GM12878 (cell line): ENCODE measurements around the gene SORCS2. TPM values are rescaled to one million over a fixed set of nuclear protein-coding genes. Genes with fewer than 3 reads are reported as not detected.

Experiments used
- ATAC-seq: fragments of 200-7000 bp; cut with Tn5 transposase; 3 replicates; pipeline ENCODE4 v1.9.1; 2020; ENCODE audit warnings: mild to moderate bottlenecking, moderate library complexity
- BruUV-seq: library from RNA; stranded (reverse); fragments of 400-500 nt; replicated peaks from 2 replicates; lab custom pipeline; 2021; lab: Mats Ljungman, UMichigan
- CTCF ChIA-PET: fragments of 300-600 bp; sonication (Branson Sonifier 250); formaldehyde crosslinking; extraction: SDS; loops from one replicate; lab custom pipeline; 2021; ENCODE audit warnings: inconsistent platforms; lab: Yijun Ruan, JAX
- POLR2A ChIA-PET: fragments of 350-600 bp; formaldehyde crosslinking; extraction: SDS; loops from one replicate; lab custom pipeline; 2021; ENCODE audit warnings: inconsistent platforms; lab: Charles Lee
- RAD21 ChIA-PET: fragments of 300-600 bp; sonication (Branson Sonifier 250); formaldehyde crosslinking; loops from one replicate; lab custom pipeline; 2023; ENCODE audit warnings: antibody characterized with exemption; ENCODE audit not compliant: unreplicated experiment; lab: Charles Lee
- SMC1A ChIA-PET: fragments of 300-600 bp; sonication (Branson Sonifier 250); formaldehyde crosslinking; loops from one replicate; lab custom pipeline; 2023; ENCODE audit not compliant: unreplicated experiment, uncharacterized antibody; lab: Charles Lee
- DNase-seq: peaks from one replicate; pipeline ENCODE4 v3.0.0-alpha.2; 2011; ENCODE audit warnings: low read depth, low spot score
- FAIRE-seq: peaks from 3 replicates; lab custom pipeline; 2011; peaks lifted over from hg19 to GRCh38; lab: Jason Lieb, UNC
- H2AFZ ChIP-seq: 2 replicates; pipeline ENCODE4 v1.6.0; 2011; ENCODE audit warnings: low read depth, low read length, control low read depth; ENCODE audit not compliant: control insufficient read depth
- H3K27ac ChIP-seq: 2 replicates; pipeline ENCODE4 v1.5.1; 2011; ENCODE audit warnings: control low read depth; ENCODE audit not compliant: control insufficient read depth, insufficient read depth
- H3K27me3 ChIP-seq, 2 experiments: replicated peaks in 1 of 2; 2 replicates each; pipeline versions ENCODE4 v1.6.0 to v1.6.1; 2011; ENCODE audit warnings: low read length in 1 of 2; ENCODE audit not compliant: control insufficient read depth in 2 of 2, insufficient read depth in 2 of 2
- H3K36me3 ChIP-seq, 2 experiments: 2 replicates each; pipeline ENCODE4 v1.5.1; 2011; ENCODE audit warnings: low read length in 1 of 2; ENCODE audit not compliant: control insufficient read depth in 2 of 2, insufficient read depth in 2 of 2
- H3K4me1 ChIP-seq: 2 replicates; pipeline ENCODE4 v1.6.1; 2011; ENCODE audit warnings: mild to moderate bottlenecking, low read length, moderate library complexity, mixed read lengths; ENCODE audit not compliant: control insufficient read depth, insufficient read depth
- H3K4me2 ChIP-seq: 2 replicates; pipeline ENCODE4 v1.6.0; 2011; ENCODE audit warnings: control low read depth; ENCODE audit not compliant: control insufficient read depth, insufficient read depth
- H3K4me3 ChIP-seq: fragments of 200-600 bp; sonication (generic); 2 replicates; pipeline ENCODE4 v1.5.1; 2016
- H3K79me2 ChIP-seq: 2 replicates; pipeline ENCODE4 v1.6.0; 2011; ENCODE audit warnings: low read length; ENCODE audit not compliant: control insufficient read depth, insufficient read depth
- H3K9ac ChIP-seq: 2 replicates; pipeline ENCODE4 v1.8.0; 2011; ENCODE audit warnings: low read length, control low read depth, mixed read lengths; ENCODE audit not compliant: control insufficient read depth, insufficient read depth
- H3K9me3 ChIP-seq: replicated peaks from 3 replicates; pipeline ENCODE4 v1.5.1; 2011; ENCODE audit warnings: mild to moderate bottlenecking, low read length; ENCODE audit not compliant: control insufficient read depth, insufficient read depth
- H4K20me1 ChIP-seq: 2 replicates; pipeline ENCODE4 v1.6.0; 2011; ENCODE audit not compliant: control insufficient read depth, insufficient read depth
- ASH2L ChIP-seq: fragments of 300-600, 200-600 bp; sonication (generic); IDR thresholded peaks from 2 replicates; pipeline ENCODE4 v1.6.1; 2017; ENCODE audit warnings: low read depth, mild to moderate bottlenecking, borderline replicate concordance
- E2F4 ChIP-seq: IDR thresholded peaks from 2 replicates; pipeline ENCODE4 v1.6.1; 2012; ENCODE audit warnings: low read depth, low read length, improper control_type of control experiment
- ETV6 ChIP-seq, 2 experiments: fragments of 450-650 bp in 1 of 2; IDR thresholded peaks in 1 of 2; conservative IDR thresholded peaks in 1 of 2; 2 replicates each; pipeline ENCODE4 v1.6.1; 2014; ENCODE audit warnings: antibody characterized with exemption in 1 of 2, borderline replicate concordance in 1 of 2, low read depth in 1 of 2, mild to moderate bottlenecking in 1 of 2, moderate library complexity in 1 of 2
- IRF5 ChIP-seq: fragments of 450-650 bp; IDR thresholded peaks from 2 replicates; pipeline ENCODE4 v1.6.1; 2017; ENCODE audit warnings: borderline replicate concordance
- KAT2A ChIP-seq: conservative IDR thresholded peaks from 2 replicates; pipeline ENCODE4 v1.6.1; 2011; ENCODE audit warnings: low read depth, low read length; ENCODE audit not compliant: control insufficient read depth
- MEF2B ChIP-seq: fragments of 450-650 bp; IDR thresholded peaks from 2 replicates; pipeline ENCODE4 v1.6.1; 2018; ENCODE audit warnings: mild to moderate bottlenecking, moderate library complexity; ENCODE audit not compliant: partially characterized antibody, poor library complexity, severe bottlenecking
- NBN ChIP-seq: fragments of 450-650 bp; IDR thresholded peaks from 2 replicates; pipeline ENCODE4 v1.6.1; 2016
- NFYA ChIP-seq: IDR thresholded peaks from 2 replicates; pipeline ENCODE4 v1.6.1; 2011; ENCODE audit warnings: low read depth, mild to moderate bottlenecking, low read length, improper control_type of control experiment, borderline replicate concordance
- NFYB ChIP-seq: IDR thresholded peaks from 2 replicates; pipeline ENCODE4 v1.6.1; 2011; ENCODE audit warnings: low read depth, mild to moderate bottlenecking, low read length, improper control_type of control experiment, moderate library complexity; ENCODE audit not compliant: insufficient read depth
- NRF1 ChIP-seq: conservative IDR thresholded peaks from 2 replicates; pipeline ENCODE4 v1.6.1; 2011; ENCODE audit warnings: mild to moderate bottlenecking, low read depth, low read length, improper control_type of control experiment
- ZNF274 ChIP-seq: IDR thresholded peaks from one replicate; pipeline ENCODE4 v1.8.0; 2011; ENCODE audit not compliant: insufficient read length, insufficient read depth
- ZZZ3 ChIP-seq: IDR thresholded peaks from 2 replicates; pipeline ENCODE4 v1.6.1; 2011; ENCODE audit warnings: low read depth; ENCODE audit not compliant: control insufficient read depth, insufficient read length
- WGBS: methylation state at CpG from one replicate; pipeline ENCODE4 v1.1.6; 2016; ENCODE audit warnings: low lambda C conversion rate; ENCODE audit not compliant: insufficient replicate concordance, insufficient coverage; ENCODE audit errors: missing lambda C conversion rate; 5-methylcytosine and 5-hydroxymethylcytosine counted together
- in situ Hi-C: fragments of 300-500 bp; cut with MboI; formaldehyde crosslinking; loops from 9 replicates; pipeline ENCODE4 v1.14.3; 2018; ENCODE audit warnings: mixed read lengths
- intact Hi-C: fragments of 100-400 bp; cut with micrococcal nuclease; formaldehyde crosslinking; loops from one replicate; pipeline ENCODE4 v1.14.2; 2022; ENCODE audit not compliant: unreplicated experiment
- polyA plus RNA-seq, 11 experiments: library from polyadenylated mRNA; depleted of rRNA in 4 of 11; unstranded in 6 of 11; stranded (reverse) in 5 of 11; fragments of >200 nt; fragmentation: Nextera tagmentation in 4 of 11; fragmentation: Illumina TruSeq in 1 of 11; extraction: Ambion mirVana in 4 of 11; extraction: Trizol in 1 of 11; gene quantifications; 1 replicate in 1 of 11; 2 replicates in 10 of 11; pipeline versions ENCODE4 v1.2.1 to v1.2.3, GENCODE V29; 2011 to 2016; ENCODE audit warnings: inconsistent platforms in 2 of 11, missing spikeins in 2 of 11, low read depth in 1 of 11
- total RNA-seq, 4 experiments: library from RNA; depleted of rRNA in 3 of 4; stranded (reverse); fragments of >200 nt in 3 of 4; fragmentation: Illumina TruSeq in 1 of 4; extraction: Trizol in 1 of 4; gene quantifications; 2 replicates each; pipeline versions ENCODE4 v1.2.1 to v1.2.3, GENCODE V29; 2013 to 2021
- TF ChIP-seq, protein P1 (sequence below), 3 experiments: IDR thresholded peaks in 2 of 3; conservative IDR thresholded peaks in 1 of 3; 2 replicates each; pipeline ENCODE4 v1.5.1; 2011; ENCODE audit warnings: low read depth in 3 of 3, low read length in 3 of 3, mild to moderate bottlenecking in 3 of 3, control low read depth in 2 of 3, moderate library complexity in 2 of 3, inconsistent platforms in 1 of 3, mixed read lengths in 1 of 3; ENCODE audit not compliant: control insufficient read depth in 2 of 3, insufficient read depth in 1 of 3; ENCODE audit errors: extremely low read depth in 1 of 3
- TF ChIP-seq, protein P2 (sequence below): fragments of 450-650 bp; conservative IDR thresholded peaks from 2 replicates; pipeline ENCODE4 v1.6.1; 2017; ENCODE audit warnings: mild to moderate bottlenecking, moderate library complexity
- TF ChIP-seq, protein P3 (sequence below): fragments of 450-650 bp; IDR thresholded peaks from 2 replicates; pipeline ENCODE4 v1.6.1; 2018; ENCODE audit warnings: borderline replicate concordance, mild to moderate bottlenecking; ENCODE audit not compliant: partially characterized antibody

The SORCS2 gene
- total and polyA plus RNA-seq, 10 of the 15 experiments (the other 5 are each of a cell fraction or from before 2014, with no cell fraction given): 0.01 to 0.15 (median 0.05) TPM; not detected in 5

DNA sequence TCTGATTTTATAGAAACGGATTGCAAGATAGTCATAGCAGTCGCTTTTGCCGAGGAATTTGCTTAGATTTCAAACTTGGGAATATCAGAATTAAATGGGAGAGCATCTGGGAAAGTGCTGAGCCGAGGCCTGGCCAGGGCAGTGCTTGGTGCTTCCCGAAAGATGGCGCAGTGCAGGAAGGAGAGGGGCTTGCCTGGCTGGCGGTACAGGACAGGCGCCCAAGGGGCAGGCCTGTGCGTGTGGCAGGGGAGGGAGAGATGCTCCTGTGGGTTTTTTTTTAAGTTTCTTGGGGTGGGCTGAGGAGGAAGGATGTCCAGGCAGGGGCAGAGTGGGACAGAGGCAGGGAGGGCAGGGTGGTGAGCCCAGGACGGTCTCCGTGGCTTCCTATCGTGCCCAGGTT, 506.2 kb downstream of the SORCS2 start:
- SMC1A ChIA-PET: no interaction called here
- H3K79me2 ChIP-seq: no peaks in the 10 kb centered on the region
- H3K27me3 ChIP-seq: no peaks in the 10 kb centered on the region
- H3K9me3 ChIP-seq: no peaks in the 10 kb centered on the region
- intact Hi-C loops: no loop called here
- H3K4me2 ChIP-seq: no peak overlapping the region
- no peaks in the 10 kb centered on the region for H3K4me1 ChIP-seq
- in situ Hi-C loops: no loop called here
- POLR2A ChIA-PET: no interaction called here
- WGBS: 42% methylated on average over 9 of the region's 12 CpGs
- H2AFZ ChIP-seq: no peak overlapping the region
- no peak overlapping the region for H3K4me3 ChIP-seq
- CTCF ChIA-PET: no interaction called here
- H4K20me1 ChIP-seq: no peaks in the 10 kb centered on the region
- no TSS peak for BruUV-seq
- TF ChIP-seq MEF2B (no peak), KAT2A (no peak), ETV6 (conservative IDR thresholded peaks at IDR 0.05 in 1 of 2, IDR thresholded peaks at IDR 0.05 in 1 of 2; ENCODE audit: borderline replicate concordance in 1 of 2, low read depth in 1 of 2) (no peak), NFYB (no peak), E2F4 (no peak), NRF1 (no peak), NBN (no peak), NFYA (no peak), ASH2L (no peak), ZNF274 (no peak), ZZZ3 (no peak), IRF5 (no peak)
- TF ChIP-seq, protein P1, sequence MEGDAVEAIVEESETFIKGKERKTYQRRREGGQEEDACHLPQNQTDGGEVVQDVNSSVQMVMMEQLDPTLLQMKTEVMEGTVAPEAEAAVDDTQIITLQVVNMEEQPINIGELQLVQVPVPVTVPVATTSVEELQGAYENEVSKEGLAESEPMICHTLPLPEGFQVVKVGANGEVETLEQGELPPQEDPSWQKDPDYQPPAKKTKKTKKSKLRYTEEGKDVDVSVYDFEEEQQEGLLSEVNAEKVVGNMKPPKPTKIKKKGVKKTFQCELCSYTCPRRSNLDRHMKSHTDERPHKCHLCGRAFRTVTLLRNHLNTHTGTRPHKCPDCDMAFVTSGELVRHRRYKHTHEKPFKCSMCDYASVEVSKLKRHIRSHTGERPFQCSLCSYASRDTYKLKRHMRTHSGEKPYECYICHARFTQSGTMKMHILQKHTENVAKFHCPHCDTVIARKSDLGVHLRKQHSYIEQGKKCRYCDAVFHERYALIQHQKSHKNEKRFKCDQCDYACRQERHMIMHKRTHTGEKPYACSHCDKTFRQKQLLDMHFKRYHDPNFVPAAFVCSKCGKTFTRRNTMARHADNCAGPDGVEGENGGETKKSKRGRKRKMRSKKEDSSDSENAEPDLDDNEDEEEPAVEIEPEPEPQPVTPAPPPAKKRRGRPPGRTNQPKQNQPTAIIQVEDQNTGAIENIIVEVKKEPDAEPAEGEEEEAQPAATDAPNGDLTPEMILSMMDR (IDR thresholded peaks at IDR 0.05 in 2 of 3, conservative IDR thresholded peaks at IDR 0.05 in 1 of 3; ENCODE audit: control insufficient read depth in 2 of 3, extremely low read depth in 1 of 3, insufficient read depth in 1 of 3, low read depth in 3 of 3, low read length in 3 of 3): no peak
- TF ChIP-seq, protein P2, sequence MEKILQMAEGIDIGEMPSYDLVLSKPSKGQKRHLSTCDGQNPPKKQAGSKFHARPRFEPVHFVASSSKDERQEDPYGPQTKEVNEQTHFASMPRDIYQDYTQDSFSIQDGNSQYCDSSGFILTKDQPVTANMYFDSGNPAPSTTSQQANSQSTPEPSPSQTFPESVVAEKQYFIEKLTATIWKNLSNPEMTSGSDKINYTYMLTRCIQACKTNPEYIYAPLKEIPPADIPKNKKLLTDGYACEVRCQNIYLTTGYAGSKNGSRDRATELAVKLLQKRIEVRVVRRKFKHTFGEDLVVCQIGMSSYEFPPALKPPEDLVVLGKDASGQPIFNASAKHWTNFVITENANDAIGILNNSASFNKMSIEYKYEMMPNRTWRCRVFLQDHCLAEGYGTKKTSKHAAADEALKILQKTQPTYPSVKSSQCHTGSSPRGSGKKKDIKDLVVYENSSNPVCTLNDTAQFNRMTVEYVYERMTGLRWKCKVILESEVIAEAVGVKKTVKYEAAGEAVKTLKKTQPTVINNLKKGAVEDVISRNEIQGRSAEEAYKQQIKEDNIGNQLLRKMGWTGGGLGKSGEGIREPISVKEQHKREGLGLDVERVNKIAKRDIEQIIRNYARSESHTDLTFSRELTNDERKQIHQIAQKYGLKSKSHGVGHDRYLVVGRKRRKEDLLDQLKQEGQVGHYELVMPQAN: no peak
- TF ChIP-seq, protein P3, sequence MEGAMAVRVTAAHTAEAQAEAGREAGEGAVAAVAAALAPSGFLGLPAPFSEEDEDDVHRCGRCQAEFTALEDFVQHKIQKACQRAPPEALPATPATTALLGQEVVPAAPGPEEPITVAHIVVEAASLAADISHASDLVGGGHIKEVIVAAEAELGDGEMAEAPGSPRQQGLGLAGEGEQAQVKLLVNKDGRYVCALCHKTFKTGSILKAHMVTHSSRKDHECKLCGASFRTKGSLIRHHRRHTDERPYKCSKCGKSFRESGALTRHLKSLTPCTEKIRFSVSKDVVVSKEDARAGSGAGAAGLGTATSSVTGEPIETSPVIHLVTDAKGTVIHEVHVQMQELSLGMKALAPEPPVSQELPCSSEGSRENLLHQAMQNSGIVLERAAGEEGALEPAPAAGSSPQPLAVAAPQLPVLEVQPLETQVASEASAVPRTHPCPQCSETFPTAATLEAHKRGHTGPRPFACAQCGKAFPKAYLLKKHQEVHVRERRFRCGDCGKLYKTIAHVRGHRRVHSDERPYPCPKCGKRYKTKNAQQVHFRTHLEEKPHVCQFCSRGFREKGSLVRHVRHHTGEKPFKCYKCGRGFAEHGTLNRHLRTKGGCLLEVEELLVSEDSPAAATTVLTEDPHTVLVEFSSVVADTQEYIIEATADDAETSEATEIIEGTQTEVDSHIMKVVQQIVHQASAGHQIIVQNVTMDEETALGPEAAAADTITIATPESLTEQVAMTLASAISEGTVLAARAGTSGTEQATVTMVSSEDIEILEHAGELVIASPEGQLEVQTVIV: no peak
- no peak overlapping the region for H3K9ac ChIP-seq
- DNase-seq (no peak), FAIRE-seq (no peak), ATAC-seq (no peak)
- H3K27ac ChIP-seq: no peak overlapping the region
- H3K36me3 ChIP-seq: no peaks in the 10 kb centered on the region
- RAD21 ChIA-PET: no interaction called here
